HG03060 (cell line): ENCODE measurements around the gene CATSPERD.
"Not testable (repeated sequence)": the region's sequence is repeated elsewhere in the genome, so short reads cannot be mapped to it uniquely, and the experiment has no call there.

ENCODE experiments used
- ATAC-seq: cut with Tn5 transposase; IDR thresholded peaks from one replicate; pipeline ENCODE4 v1.9.1; 2021; ENCODE audit warnings: low read depth, moderate number of reproducible peaks; ENCODE audit not compliant: unreplicated experiment

The CATSPERD gene

DNA sequence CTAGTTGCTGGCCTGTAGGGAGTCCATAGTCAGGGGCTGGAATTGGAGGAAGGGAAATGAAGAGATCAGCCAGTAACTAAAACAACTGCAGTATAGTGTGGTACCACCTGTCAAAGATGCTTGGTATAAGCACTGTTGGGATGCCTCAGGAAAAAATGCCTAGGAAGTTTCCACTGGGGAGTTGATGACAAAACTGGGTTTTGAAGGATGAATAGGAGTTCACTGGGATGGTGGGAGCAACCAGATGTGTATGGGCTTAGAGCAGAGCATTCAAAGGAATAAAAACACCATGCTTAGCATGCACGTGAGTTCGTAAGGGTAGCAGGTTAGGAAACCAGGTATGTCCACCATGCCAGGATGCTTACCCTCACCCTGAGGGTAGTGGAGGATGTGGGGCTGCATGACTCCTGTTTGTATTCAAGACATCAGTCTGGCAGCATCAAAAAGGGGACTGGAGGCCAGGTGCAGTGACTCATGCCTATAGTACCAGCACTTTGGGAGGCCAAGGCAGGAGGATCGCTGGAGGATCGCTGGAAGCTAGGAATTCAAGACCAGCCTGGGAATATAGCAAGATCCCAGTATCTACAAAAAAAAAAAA lies 7.1 kb downstream of the CATSPERD start:
- no peak for ATAC-seq

DNA sequence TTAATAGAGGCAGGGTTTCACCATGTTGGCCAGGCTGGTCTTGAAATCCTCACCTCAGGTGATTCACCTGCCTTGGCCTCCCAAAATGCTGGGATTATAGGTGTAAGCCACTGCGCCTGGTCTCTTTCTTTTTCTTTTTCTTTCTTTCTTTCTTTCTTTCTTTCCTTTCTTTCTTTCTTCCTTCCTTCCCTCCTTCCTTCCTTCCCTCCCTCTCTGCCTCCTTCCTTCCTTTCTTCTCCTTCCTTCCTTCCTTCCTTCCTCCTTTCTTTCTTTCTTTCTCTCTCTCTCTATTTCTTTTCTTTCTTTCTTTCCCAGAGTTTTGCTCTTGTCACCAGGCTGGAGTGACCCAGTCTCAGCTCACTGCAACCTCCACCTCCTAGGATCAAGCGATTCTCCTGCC lies 12.7 kb downstream of the CATSPERD start:
- not testable (repeated sequence) for ATAC-seq

DNA sequence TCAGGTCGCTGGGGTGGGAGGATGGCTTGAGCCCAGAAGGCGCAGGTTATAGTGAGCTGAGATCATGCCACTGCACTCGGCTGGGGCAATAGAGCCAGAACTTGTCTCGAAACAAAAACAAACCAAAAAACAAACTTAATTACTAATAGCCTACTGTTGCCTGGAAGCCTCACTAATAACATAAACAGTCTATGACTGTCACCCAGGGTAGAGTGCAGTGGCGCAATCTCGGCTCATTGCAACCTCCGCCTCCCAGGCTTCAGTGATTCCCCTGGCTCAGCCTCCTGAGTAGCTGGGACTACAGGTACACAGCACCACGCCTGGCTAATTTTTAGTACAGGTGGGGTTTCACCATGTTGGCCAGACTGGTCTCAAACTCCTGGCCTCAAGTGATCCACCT lies 18.0 kb downstream of the CATSPERD start:
- ATAC-seq: no peak

DNA sequence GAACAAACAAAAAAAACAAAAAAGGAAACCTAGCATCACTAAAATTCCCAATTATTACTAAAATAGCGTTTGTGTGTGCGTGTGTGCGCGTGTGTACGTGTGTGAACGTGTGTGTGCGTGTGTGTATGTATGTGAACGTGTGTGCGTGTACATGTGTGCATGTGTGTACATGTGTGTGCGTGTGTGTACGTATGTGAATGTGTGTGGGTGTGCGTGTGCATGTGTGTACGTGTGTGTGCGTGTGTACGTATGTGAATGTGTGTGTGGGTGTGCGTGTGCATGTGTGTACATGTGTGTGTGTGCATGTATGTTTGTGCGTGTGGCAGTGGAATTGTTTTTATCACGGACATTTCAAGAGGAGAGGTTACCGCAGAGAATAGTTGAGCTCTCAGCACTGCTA lies 21.6 kb downstream of the CATSPERD start:
- no peak for ATAC-seq

DNA sequence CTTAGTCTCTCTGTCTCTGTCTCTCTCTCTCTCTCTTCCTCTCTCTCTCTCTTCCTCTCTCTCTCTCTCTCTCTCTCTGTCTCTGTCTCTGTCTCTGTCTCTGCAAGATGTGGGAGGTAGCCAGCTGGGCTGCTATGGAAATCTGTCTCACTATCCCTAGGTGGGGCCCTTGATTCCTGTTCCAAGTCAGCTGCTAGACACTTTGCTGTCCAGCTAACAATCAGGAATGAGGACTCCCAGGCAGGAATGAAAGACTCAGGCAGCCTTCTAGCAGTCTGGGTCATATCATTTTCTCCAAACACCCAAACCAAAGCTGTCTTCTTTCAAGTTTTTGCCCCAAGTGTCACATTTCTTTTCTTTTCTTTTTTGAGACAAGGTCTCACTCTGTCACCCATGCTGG lies 23.2 kb downstream of the CATSPERD start:
- ATAC-seq: no peak

DNA sequence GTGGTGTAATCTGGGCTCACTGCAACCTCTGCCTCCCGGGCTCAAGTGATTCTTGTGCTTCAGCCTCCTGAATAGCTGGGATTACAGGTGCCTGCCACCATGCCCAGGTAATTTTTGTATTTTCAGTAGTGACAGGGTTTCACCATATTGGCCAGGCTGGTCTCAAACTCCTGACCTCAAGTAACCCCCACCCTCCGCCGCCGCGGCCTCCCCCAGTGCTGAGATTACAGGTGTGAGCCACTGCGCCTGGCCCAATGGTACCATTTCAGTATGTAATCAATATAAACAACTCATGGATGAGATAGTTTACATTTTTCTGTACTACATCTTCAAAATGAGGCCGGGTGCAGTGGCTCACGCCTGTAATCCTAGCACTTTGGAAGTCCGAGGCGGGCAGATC lies 24.6 kb downstream of the CATSPERD start:
- not testable (repeated sequence) for ATAC-seq

DNA sequence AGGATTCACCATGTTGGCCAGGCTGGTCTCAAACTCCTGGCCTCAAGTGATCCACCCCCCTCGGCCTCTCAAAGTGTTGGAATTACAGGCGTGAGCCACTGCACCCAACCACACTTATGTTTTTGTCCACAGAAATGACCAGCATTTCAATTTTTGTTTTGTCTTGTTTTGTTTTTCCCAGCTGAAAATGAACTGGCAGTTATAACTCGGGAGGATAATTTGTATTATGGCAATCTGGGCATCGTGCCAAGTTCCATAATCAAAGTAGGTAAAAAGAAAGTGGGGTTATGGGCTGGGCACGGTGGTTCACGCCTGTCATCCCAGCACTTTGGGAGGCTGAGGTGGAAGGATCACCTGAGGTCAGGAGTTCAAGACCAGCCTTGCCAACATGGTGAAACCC lies 28.5 kb downstream of the CATSPERD start:
- ATAC-seq: not testable (repeated sequence)

DNA sequence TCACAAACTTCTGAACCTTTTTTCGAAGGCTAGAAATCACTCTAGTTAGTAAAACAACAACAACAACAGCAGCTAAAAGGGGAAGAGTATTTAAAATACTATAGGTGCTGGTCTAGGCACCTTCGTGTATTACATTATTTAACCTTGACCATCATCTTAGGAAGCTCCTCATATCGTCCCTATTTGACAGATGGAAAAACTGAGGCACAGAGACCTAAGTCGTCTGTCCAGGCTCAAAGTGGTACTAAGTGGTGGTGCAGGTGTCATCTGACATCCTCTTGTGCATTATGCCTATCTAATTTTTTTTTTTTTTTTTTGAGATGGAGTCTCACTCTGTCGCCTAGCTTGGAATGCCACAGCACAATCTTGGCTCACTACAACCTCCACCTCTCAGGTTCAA lies 29.1 kb downstream of the CATSPERD start:
- no peak for ATAC-seq

DNA sequence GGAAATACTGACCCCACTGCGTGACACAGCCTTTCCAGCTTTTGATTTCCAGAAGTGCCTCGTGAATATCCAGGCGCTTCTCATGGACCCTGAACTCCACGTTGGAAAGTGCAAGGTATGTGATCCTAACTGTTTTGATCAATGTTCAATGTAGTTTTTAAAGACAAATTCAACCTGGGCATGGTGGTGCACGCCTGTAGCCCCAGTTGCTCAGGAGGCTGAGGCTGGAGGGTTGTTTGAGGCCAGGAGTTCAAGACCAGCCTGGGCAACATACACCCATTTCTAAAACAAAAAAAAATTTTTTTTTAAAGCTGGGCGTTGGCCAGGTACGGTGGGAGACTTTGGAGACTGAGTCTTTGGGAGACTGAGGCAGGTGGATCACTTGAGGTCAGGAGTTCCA lies 31.3 kb downstream of the CATSPERD start:
- no peak for ATAC-seq

DNA sequence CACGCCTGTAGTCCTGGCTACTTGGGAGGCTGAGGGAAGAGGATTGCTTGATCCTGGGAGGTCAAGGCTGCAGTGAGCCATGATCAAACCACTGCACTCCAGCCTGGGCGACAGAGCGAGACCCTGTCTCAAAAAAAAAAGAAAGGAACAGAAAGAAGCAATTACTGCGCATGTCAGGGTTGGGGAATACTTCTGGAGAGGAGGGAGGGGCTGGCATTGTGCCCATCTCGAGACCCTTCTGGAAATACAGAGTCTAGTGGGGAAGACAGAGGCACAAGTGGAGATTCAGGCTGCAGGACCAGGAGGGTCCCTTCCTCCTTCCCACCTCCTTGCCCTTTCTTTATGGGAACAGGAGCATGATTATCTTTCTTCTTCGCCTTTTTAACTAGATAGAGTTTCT lies 33.3 kb downstream of the CATSPERD start:
- ATAC-seq: no peak

DNA sequence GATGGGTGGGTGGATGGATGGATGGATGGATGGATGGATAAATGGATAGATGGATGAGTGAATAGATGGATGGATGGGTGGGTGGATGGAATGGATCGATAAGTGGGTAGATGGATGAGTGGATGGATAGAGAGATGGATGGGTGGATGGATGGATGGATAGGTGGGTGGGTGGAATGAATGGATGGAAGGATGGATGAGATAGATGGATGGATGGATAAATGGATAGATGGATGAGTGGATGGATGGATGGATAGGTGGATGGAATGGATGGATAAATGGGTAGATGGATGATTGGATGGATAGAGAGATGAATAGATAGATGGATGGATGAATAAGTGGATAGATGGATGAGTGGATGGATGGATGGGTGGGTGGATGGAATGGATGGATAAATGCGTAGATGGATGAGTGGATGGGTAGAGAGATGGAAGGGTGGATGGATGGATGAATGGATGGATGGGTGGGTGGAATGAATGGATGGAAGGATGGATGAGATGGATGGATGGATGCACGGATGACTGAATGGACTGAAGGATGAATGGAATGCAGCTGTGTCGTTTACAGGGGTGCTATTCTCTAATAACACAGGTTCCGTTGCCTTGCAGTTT lies 42.3 kb downstream of the CATSPERD start:
- ATAC-seq: no peak

DNA sequence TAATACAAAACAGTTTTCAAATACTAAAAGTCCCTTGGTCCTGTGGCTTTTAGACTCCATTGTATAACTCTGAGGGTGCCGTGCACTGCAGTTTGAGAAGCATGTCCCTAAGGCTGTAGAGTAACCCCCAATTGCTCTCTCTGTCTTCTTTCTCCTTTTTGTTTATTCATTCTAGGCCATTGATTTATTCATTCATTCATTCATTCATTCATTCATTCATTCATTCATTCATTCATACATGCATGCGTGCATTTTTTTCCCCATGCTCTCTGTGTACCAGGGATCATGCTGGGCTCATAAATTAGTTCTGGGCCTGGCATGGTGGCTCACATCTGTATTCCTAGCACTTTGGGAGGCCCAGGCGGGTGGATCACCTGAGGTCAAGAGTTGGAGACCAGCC lies 44.8 kb downstream of the CATSPERD start:
- no peak for ATAC-seq

DNA sequence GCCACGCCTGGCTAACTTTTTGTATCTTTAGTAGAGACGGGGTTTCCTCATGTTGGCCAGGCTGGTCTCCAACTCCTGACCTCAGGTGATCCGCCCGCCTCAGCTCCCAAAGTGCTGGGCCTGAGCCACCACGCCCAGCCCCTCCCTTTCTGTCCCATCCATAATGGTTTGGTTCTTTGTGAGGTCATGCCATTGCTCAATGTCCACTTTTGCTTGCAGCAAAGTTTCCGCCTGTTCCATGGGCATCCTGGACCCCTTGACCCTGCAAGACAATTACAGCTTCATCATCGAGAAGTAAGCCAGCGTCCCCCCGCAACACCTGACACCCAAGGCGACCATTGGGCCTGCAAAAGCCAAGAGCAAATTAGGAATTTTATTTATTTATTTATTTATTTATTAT lies 47.5 kb downstream of the CATSPERD start:
- no peak for ATAC-seq

DNA sequence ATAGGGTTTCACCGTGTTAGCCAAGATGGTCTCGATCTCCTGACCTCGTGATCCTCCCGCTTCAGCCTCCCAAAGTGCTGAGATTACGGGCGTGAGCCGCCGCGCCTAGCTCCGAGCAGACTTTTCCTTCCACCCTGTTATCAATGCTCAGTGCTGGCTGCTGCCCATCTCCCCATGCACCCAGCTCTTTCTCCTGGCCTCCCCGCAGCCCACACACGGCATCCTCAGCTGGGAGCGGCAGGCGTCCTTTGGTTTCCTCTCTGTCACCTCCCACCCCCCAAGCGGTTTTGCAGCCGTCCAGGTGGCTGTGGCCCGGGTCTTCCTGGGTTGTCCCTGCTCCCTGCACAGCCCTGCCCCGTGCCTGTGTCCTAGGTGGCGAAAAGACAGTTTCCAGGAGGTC lies 52.0 kb downstream of the CATSPERD start:
- no peak for ATAC-seq

DNA sequence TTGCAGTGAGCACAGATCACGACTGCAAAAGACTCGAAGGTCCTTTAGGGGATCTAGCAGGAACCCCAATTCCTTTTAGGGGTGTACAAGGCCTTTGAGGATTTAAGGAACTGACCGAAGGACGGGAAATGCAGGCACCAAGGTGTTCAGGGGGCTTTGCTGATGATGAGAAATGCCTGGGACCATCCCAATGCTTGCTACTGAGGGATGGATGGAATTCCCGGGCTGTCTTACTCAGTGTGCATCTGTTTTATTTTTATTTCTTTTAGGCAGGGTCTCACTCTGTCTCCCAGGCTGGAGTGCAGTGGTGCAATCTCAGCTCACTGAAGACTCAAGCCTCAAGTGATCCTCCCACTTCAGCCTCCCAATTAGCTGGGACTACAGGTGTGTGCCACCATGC lies 52.8 kb downstream of the CATSPERD start:
- no peak for ATAC-seq

DNA sequence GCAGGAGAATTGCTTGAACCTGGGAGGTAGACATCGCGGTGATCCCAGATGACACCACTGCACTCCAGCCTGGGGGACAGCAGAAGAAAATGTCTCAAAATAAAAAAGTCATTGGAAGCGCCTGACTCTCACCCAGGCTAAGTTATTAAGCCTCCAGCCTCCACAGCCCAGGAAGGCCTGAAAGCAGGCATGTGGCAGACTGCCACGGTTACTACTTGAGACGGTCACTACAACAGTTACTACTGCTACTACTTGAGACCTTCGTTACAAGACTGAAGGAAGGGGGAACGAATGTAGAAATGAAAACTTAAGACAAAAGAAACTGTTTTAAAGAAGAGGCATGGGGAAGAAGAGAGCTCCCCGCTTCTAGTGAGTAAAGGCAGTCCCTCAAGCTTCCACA lies 54.5 kb downstream of the CATSPERD start:
- ATAC-seq: no peak

DNA sequence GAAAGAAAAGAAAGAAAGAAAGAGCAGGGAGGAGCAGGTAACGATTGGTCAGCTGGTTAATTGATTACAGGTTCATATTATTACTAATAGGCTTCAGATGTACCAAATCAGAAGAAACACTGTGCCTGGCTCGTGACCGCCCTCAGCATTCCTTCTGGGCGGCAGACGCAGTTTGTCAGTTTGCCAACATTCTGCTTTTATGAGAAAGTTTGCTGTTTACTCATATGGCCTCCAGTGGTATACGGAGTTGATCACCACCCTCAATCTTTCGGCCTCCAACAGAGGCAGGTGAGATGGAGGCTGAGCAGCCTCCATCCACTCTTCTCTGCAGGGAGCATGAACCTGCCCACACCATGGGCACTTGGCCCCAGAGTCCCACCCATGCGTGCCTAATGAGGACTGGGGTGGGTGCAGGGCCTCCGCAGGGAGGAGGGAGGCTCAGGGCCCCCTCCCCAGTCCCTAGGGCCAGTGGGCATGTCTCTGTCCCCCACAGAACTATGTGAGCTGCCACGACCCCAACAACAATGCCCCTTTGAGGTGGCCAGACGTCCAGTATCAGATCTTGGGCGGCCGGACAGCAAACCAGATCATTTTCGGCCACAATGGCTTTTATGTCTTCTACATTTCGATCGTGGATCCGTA lies 55.4 kb downstream of the CATSPERD start:
- ATAC-seq: no peak

DNA sequence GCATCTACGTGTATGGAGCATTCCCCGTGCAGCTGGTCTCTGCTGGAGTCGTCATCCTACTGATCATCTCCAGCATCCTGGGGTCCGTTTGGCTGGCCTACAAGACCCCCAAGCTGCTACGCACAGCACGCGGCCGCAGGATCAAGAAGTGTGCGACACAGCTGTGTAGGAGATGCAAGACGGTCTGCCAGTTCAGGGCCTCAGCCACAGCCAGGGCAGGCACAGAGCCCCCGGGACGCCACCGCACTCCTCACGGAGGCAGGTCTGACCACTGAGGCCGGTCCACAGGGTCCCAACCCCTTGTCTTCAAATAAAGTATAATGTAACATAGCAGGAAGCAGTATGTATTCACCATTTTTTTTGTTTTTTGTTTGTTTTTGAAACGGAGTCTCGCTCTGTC lies 58.0 kb downstream of the CATSPERD start:
- no peak for ATAC-seq

DNA sequence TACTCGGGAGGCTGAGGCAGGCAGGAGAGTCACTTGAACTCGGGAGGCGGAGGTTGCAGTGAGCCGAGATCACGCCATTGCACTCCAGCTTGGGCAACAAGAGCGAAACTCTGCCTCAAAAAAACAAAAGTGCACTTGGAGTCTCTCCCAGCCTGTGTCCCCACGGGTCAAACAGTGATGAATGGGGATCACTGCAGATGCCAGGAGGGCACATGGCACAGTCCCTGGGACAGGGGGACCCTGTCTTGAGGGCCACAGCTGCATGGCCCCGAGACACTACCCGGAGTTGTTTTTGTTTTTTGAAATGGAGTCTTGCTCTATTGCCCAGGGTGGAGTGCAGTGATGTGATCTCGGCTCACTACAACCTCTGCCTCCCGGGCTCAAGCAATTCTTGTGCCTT lies 60.5 kb downstream of the CATSPERD start:
- ATAC-seq: not testable (repeated sequence)

DNA sequence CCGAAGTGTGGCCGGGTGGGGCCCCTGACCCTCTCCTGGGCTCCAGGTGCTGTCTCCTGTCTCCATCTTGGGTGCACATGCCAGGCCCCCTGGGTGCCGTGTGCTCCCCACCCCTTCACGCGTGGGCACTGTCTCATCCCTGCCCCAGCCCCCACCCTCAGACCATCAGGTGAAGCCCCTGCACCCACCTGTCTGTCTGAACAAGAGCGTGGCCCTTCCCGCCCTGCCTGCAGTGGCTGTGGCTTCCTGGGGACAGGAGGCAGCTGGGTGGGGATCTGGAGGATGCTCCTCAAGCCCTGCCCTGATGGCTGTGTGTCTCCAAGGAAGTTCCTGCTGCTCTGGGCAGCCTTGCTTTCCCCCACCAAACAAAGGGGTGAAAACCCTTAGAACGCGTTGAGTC lies 61.9 kb downstream of the CATSPERD start:
- ATAC-seq: no peak

DNA sequence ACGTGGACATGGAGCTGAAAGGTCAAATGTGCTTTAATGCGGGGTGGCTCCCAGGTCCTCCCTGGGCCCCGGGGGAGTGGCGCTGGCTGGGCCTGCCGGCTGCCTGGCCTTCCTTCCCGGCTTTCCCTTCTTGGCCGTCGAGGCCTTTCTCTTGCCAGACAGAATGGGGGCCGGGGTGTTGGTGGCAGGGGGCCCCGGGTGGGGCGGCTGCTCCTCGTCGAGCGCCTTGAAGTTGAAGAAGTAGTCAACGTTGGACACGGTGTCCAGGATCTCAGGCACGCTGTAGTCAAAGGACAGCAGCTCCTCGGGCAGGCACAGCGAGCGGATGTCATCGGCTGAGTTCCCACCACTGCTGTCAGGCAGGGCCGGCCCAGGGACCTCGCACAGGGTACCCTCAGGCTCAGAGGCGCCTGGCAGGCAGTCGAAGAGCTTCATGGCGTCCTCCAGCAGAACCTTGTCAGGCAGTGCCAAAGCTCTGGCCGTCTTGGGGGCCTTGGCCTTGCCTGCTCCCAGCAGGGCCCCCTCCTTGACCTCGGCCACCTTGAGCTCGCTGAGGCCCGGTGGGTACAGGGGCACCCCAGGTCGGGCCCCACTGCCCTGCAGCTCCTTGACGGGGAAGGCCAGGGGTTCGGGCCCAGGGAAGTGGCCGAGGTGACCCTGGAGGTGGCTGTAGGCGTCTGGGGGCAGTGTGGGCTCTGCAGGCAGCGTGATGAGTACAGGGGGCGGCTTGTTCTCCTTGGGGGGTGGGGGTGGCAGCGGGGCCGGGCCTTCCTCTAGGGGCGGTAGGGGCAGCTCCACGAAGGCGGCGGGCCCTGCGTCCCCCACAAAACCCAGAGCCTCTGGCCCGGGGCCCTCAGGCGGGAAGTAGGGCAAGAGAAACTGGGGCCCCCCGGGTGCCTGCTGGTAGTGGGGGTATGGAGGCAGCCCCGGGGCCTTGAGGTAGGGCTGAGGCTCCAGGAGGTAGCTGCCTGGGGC lies 62.8 kb downstream of the CATSPERD start:
- no peak for ATAC-seq
